HepG2 (cell line): Measurements from ENCODE around the gene ADGRF1. TPM values are rescaled to one million over a fixed set of nuclear protein-coding genes. Genes with fewer than 3 reads are reported as not detected.

Experiments
- ATAC-seq: fragments of 200-7000 bp; cut with Tn5 transposase; 3 replicates; pipeline ENCODE4 v1.9.1; 2020; ENCODE audit warnings: mild to moderate bottlenecking, moderate library complexity
- BruUV-seq: library from RNA; stranded (reverse); fragments of 400-500 nt; replicated peaks from 2 replicates; lab custom pipeline; 2021; lab: Mats Ljungman, UMichigan
- CTCF ChIA-PET: fragments of 300-600 bp; formaldehyde crosslinking; extraction: SDS; loops from one replicate; lab custom pipeline; 2021; ENCODE audit warnings: low total read pairs, inconsistent platforms, low intra/inter-chr PET ratio; lab: Yijun Ruan, JAX
- POLR2A ChIA-PET: fragments of 350-600 bp; sonication (Branson Sonifier 250); formaldehyde crosslinking; loops from one replicate; lab custom pipeline; 2020; ENCODE audit warnings: antibody characterized with exemption, inconsistent platforms; lab: Yijun Ruan, JAX
- DNase-seq: peaks from one replicate; pipeline ENCODE4 v3.0.0-alpha.2; 2015; ENCODE audit warnings: low spot score
- FAIRE-seq: peaks from 3 replicates; lab custom pipeline; 2011; peaks lifted over from hg19 to GRCh38; lab: Jason Lieb, UNC
- H2AFZ ChIP-seq: one replicate; pipeline ENCODE4 v1.6.1; 2011; ENCODE audit warnings: low read length, inconsistent platforms
- H3K27ac ChIP-seq: fragments of 300-600 bp; 3 replicates; pipeline ENCODE4 v1.8.0; 2011; ENCODE audit warnings: mixed run types, mild to moderate bottlenecking, mixed read lengths, low read length, inconsistent platforms; ENCODE audit not compliant: insufficient read depth; ENCODE audit errors: extremely low read length
- H3K27me3 ChIP-seq, 2 experiments: fragments of 200-600 bp in 1 of 2; 2 replicates in 1 of 2; 3 replicates in 1 of 2; pipeline versions ENCODE4 v1.6.0 to v1.8.0; 2011; ENCODE audit warnings: low read length in 2 of 2, mild to moderate bottlenecking in 2 of 2, moderate library complexity in 2 of 2, inconsistent platforms in 1 of 2; ENCODE audit not compliant: insufficient read depth in 2 of 2, control insufficient read depth in 1 of 2
- H3K36me3 ChIP-seq, 2 experiments: fragments of 200-600 bp in 1 of 2; replicated peaks in 1 of 2; 2 replicates in 1 of 2; 3 replicates in 1 of 2; pipeline versions ENCODE4 v1.5.1 to v1.8.0; 2011; ENCODE audit warnings: low read length in 2 of 2, inconsistent platforms in 1 of 2; ENCODE audit not compliant: insufficient read depth in 2 of 2, control insufficient read depth in 1 of 2
- H3K4me1 ChIP-seq: 2 replicates; pipeline ENCODE4 v1.5.1; 2012; ENCODE audit warnings: low read length, inconsistent platforms; ENCODE audit not compliant: insufficient read depth
- H3K4me2 ChIP-seq: 2 replicates; pipeline ENCODE4 v1.6.0; 2011; ENCODE audit warnings: low read depth, low read length, inconsistent platforms
- H3K4me3 ChIP-seq, 3 experiments: fragments of 200-600 bp in 1 of 3; sonication (generic), shearing (Covaris generic) in 1 of 3; replicated peaks in 1 of 3; 2 replicates each; pipeline ENCODE4 v1.5.1; 2011 to 2016; ENCODE audit warnings: low read length in 3 of 3, inconsistent platforms in 2 of 3, low read depth in 2 of 3, mild to moderate bottlenecking in 2 of 3, control low read depth in 1 of 3, mixed read lengths in 1 of 3; ENCODE audit not compliant: insufficient read depth in 1 of 3
- H3K79me2 ChIP-seq: one replicate; pipeline ENCODE4 v1.6.1; 2011; ENCODE audit warnings: low read length, inconsistent platforms; ENCODE audit not compliant: insufficient read depth
- H3K9ac ChIP-seq: 2 replicates; pipeline ENCODE4 v1.6.0; 2011; ENCODE audit warnings: mild to moderate bottlenecking, low read depth, low read length, inconsistent platforms; ENCODE audit not compliant: insufficient read depth
- H3K9me3 ChIP-seq: 2 replicates; pipeline ENCODE4 v1.5.1; 2012; ENCODE audit warnings: mild to moderate bottlenecking, low read length
- H4K20me1 ChIP-seq: 2 replicates; pipeline ENCODE4 v1.6.0; 2011; ENCODE audit warnings: inconsistent platforms, mild to moderate bottlenecking, low read length, moderate library complexity; ENCODE audit not compliant: insufficient read depth
- NFIC ChIP-seq: IDR thresholded peaks from 2 replicates; pipeline ENCODE4 v1.6.1; 2012; ENCODE audit warnings: mild to moderate bottlenecking, low read length, inconsistent platforms
- ZNF574 ChIP-seq: sonication (generic); formaldehyde crosslinking; IDR thresholded peaks from 2 replicates; pipeline ENCODE4 v1.4.0; 2020; ENCODE audit warnings: missing genetic modification reagents
- ZSCAN25 ChIP-seq: sonication (generic); formaldehyde crosslinking; IDR thresholded peaks from 2 replicates; pipeline ENCODE4 v1.8.0; 2022; ENCODE audit warnings: mild to moderate bottlenecking, missing genetic modification reagents
- WGBS: methylation state at CpG from one replicate; pipeline ENCODE4 v1.1.6; 2017; ENCODE audit warnings: low lambda C conversion rate; 5-methylcytosine and 5-hydroxymethylcytosine counted together
- in situ Hi-C: cut with HindIII; loops from 2 replicates; pipeline ENCODE4 v1.10.0; 2017; ENCODE audit warnings: low pct_unique_long_range_greater_than_20kb; ENCODE audit not compliant: extremely low pct_ligation_motif_present
- intact Hi-C: fragments of 100-400 bp; cut with micrococcal nuclease; formaldehyde crosslinking; loops from one replicate; pipeline ENCODE4 v1.10.0; 2022; ENCODE audit not compliant: unreplicated experiment
- polyA plus RNA-seq, 8 experiments: library from polyadenylated mRNA; depleted of rRNA in 3 of 8; stranded (reverse) in 7 of 8; unstranded in 1 of 8; fragments of >200 nt; fragmentation: Illumina TruSeq in 4 of 8; extraction: Trizol in 4 of 8; gene quantifications; 2 replicates each; pipeline versions ENCODE4 v1.2.1 to v1.2.3, GENCODE V29; 2011 to 2016; ENCODE audit warnings: low read depth in 4 of 8, missing spikeins in 1 of 8, mixed read lengths in 1 of 8; ENCODE audit not compliant: insufficient read depth in 1 of 8
- total RNA-seq, 5 experiments: library from RNA; depleted of rRNA; stranded (reverse); fragments of >200 nt; fragmentation: Illumina TruSeq; extraction: Trizol; gene quantifications; 2 replicates each; pipeline ENCODE4 v1.2.3, GENCODE V29; 2016; ENCODE audit warnings: low read depth in 1 of 5

ADGRF1 gene
- total and polyA plus RNA-seq, 2 of the 13 experiments (the other 11 are each of a cell fraction or from before 2014, with no cell fraction given) = not detected

GRCh38 chr6:46967826-46968349, 74.2 kb downstream of the ADGRF1 start (continued):
- no peak for TF ChIP-seq ZNF574

- TF ChIP-seq NFIC (no peak), ZSCAN25 (CRISPR knock-in tag) (no peak)
- no TSS peak for BruUV-seq
- FAIRE-seq = no peak
- H3K36me3 ChIP-seq = no peaks in the 10 kb centered on the region
- intact Hi-C loops = no loop called here
- no peaks in the 10 kb centered on the region for H3K4me1 ChIP-seq
- no peak for DNase-seq
- no peak overlapping the region for H3K9ac ChIP-seq
- no peaks in the 10 kb centered on the region for H3K79me2 ChIP-seq
- no peaks in the 10 kb centered on the region for H4K20me1 ChIP-seq
- no peak overlapping the region for H3K4me3 ChIP-seq
- no peak overlapping the region for H3K4me2 ChIP-seq
- 4% methylated on average over 12 of the region's 12 CpGs for WGBS
- H3K9me3 ChIP-seq = no peaks in the 10 kb centered on the region
- no peak overlapping the region for H2AFZ ChIP-seq
- CTCF ChIA-PET = no interaction called here
- ATAC-seq = no peak
- POLR2A ChIA-PET = no interaction called here
- H3K27ac ChIP-seq = no peak overlapping the region
- in situ Hi-C loops = no loop called here
- H3K27me3 ChIP-seq = peaks cover 5 to 38% of the 10 kb centered on the region in 2 experiments
Observed at GRCh38 chr6:46964716-46965519, 77.2 kb downstream of the ADGRF1 start.
